BE2C (cell line): ENCODE data around the gene RFPL1.

Source experiments
- DNase-seq: peaks from one replicate; pipeline ENCODE4 v3.0.0-alpha.2; 2020
- H3K27me3 ChIP-seq: fragments of 250-450 bp; sonication (Bioruptor Pico); 2 replicates; pipeline ENCODE4 v1.5.1; 2020; ENCODE audit warnings: mild to moderate bottlenecking
- H3K36me3 ChIP-seq: fragments of 250-450 bp; sonication (Bioruptor Pico); 2 replicates; pipeline ENCODE4 v1.5.1; 2020; ENCODE audit warnings: mild to moderate bottlenecking
- H3K4me1 ChIP-seq: fragments of 250-450 bp; sonication (Bioruptor Pico); 2 replicates; pipeline ENCODE4 v1.5.1; 2020
- H3K4me3 ChIP-seq: 2 replicates; pipeline ENCODE4 v1.5.1; 2011; ENCODE audit warnings: low read depth, low read length
- H3K9me3 ChIP-seq: fragments of 250-450 bp; sonication (Bioruptor Pico); 2 replicates; pipeline ENCODE4 v1.5.1; 2020
- TF ChIP-seq, protein P1 (sequence below): IDR thresholded peaks from 2 replicates; pipeline ENCODE4 v1.5.1; 2012; ENCODE audit warnings: mild to moderate bottlenecking, low read depth, low read length

Gene RFPL1

DNA sequence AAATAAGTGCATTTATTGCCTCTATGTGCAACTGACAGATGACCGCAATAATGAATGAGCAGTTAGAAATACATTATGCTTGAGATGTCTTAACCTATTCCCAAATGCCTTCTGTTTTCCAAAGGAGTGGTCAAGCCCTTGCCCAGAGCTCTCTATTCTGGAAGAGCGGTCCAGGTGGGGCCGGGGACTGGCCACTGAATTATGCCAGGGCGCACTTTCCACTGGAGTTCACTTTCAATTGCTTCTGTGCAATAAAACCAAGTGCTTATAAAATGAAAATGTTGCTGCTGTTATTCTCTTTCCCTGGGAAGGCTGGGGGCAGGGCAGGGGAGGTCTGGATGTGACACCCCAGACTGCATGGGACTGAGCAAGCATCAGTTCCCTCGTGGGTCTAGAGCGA lies 52.6 kb downstream of the RFPL1 start:
- DNase-seq: no peak
- TF ChIP-seq, protein P1, sequence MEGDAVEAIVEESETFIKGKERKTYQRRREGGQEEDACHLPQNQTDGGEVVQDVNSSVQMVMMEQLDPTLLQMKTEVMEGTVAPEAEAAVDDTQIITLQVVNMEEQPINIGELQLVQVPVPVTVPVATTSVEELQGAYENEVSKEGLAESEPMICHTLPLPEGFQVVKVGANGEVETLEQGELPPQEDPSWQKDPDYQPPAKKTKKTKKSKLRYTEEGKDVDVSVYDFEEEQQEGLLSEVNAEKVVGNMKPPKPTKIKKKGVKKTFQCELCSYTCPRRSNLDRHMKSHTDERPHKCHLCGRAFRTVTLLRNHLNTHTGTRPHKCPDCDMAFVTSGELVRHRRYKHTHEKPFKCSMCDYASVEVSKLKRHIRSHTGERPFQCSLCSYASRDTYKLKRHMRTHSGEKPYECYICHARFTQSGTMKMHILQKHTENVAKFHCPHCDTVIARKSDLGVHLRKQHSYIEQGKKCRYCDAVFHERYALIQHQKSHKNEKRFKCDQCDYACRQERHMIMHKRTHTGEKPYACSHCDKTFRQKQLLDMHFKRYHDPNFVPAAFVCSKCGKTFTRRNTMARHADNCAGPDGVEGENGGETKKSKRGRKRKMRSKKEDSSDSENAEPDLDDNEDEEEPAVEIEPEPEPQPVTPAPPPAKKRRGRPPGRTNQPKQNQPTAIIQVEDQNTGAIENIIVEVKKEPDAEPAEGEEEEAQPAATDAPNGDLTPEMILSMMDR: no peak
- Histone ChIP-seq H3K36me3 (no peaks in the 10 kb centered on the region), H3K4me1 (no peaks in the 10 kb centered on the region), H3K9me3 (no peaks in the 10 kb centered on the region), H3K27me3 (no peaks in the 10 kb centered on the region), H3K4me3 (no peak overlapping the region)
